RKO (cell line): ENCODE measurements around the gene E2F6.

Source experiments
- DNase-seq: peaks from one replicate; pipeline ENCODE4 v3.0.0-alpha.2; 2016; ENCODE audit warnings: low spot score

The E2F6 gene

GRCh38 chr2:11492720-11493119 lies 26.8 kb upstream of the E2F6 start:
- no peak for DNase-seq

GRCh38 chr2:11492244-11492643 lies 26.3 kb upstream of the E2F6 start:
- no peak for DNase-seq

- no peak for DNase-seq
Measured at GRCh38 chr2:11491348-11491933, 25.5 kb upstream of the E2F6 start.

GRCh38 chr2:11490194-11490593 lies 24.2 kb upstream of the E2F6 start:
- DNase-seq: no peak

- no peak for DNase-seq
Measured at GRCh38 chr2:11488809-11489208, 22.8 kb upstream of the E2F6 start.

- no peak for DNase-seq
Measured at GRCh38 chr2:11483806-11484617, 18.1 kb upstream of the E2F6 start.

- DNase-seq: no peak
Measured at GRCh38 chr2:11482473-11483035, 16.6 kb upstream of the E2F6 start.

- no peak for DNase-seq
Measured at GRCh38 chr2:11481789-11482472, 16.0 kb upstream of the E2F6 start.

- no peak for DNase-seq
Measured at GRCh38 chr2:11481426-11481788, 15.4 kb upstream of the E2F6 start.

- no peak for DNase-seq
Measured at GRCh38 chr2:11480859-11481258, 14.9 kb upstream of the E2F6 start.

GRCh38 chr2:11480406-11480805 lies 14.4 kb upstream of the E2F6 start:
- DNase-seq: no peak

- DNase-seq: no peak
Measured at GRCh38 chr2:11478899-11479605, 13.1 kb upstream of the E2F6 start.

- peak; percentile 79 for DNase-seq
Measured at GRCh38 chr2:11477994-11478393, 12.0 kb upstream of the E2F6 start.

GRCh38 chr2:11473659-11474433 lies 7.9 kb upstream of the E2F6 start:
- no peak for DNase-seq

- no peak for DNase-seq
Measured at GRCh38 chr2:11467749-11468148, 1.8 kb upstream of the E2F6 start.

- no peak for DNase-seq
Measured at GRCh38 chr2:11467129-11467649, 1.2 kb upstream of the E2F6 start.

GRCh38 chr2:11466307-11467128 lies 557 bp upstream of the E2F6 start:
- DNase-seq: peak; percentile 40

- DNase-seq: no peak
Measured at GRCh38 chr2:11465110-11465484, 864 bp downstream of the E2F6 start.

GRCh38 chr2:11459816-11460215 lies 6.1 kb downstream of the E2F6 start:
- DNase-seq: no peak

- DNase-seq: no peak
Measured at GRCh38 chr2:11458753-11459152, 7.2 kb downstream of the E2F6 start.
